Measurements from ENCODE around the gene LRCH1.

- TF ChIP-seq CTCF (IDR thresholded peaks at IDR 0.05) (no peak), EZH2 (IDR thresholded peaks at IDR 0.05) (no peak), EZH2phosphoT487 (IDR thresholded peaks at IDR 0.05) (no peak)
These were observed 85.3 kb downstream of the LRCH1 start for GRCh38 chr13:46638262-46638661.
